ENCODE data around the gene BCAS1. TPM values are rescaled to one million over a fixed set of nuclear protein-coding genes. Genes with fewer than 3 reads are reported as not detected.

The BCAS1 gene
- polyA plus RNA-seq (2012; ENCODE audit: insufficient read depth, insufficient read length, low read depth), result 1.4 TPM

- Histone ChIP-seq H3K27me3 (0 out of 2 replicates have a peak, but pooled peaks cover 6% of the 10 kb centered on the region), H3K4me3 (ENCODE audit: low read depth, low read length) (no peak within 1 kb of the TSS), H3K4me1 (no peaks in the 10 kb centered on the region), H3K36me3 (no peaks in the 10 kb centered on the region), H3K9me3 (no peaks in the 10 kb centered on the region)
- DNase-seq, result no peak
- no peak for TF ChIP-seq CTCF (IDR thresholded peaks at IDR 0.05; ENCODE audit: low read depth, low read length)
These were observed at the start of gene BCAS1 for GRCh38 chr20:54070187-54070987. Gene BCAS1 (minus strand): TSS chr20:54070594. CDS start chr20:54058718, 11,876 bp downstream.

GRCh38 chr20:54119744-54120143 is 49.4 kb upstream of the BCAS1 start:
- Histone ChIP-seq H3K27me3 (peaks cover 20% of the 10 kb centered on the region), H3K9me3 (no peaks in the 10 kb centered on the region; the same call in 1 of the 2 replicates), H3K4me3 (ENCODE audit: low read depth, low read length) (no peak overlapping the region), H3K4me1 (no peaks in the 10 kb centered on the region), H3K36me3 (no peaks in the 10 kb centered on the region)
- TF ChIP-seq CTCF (IDR thresholded peaks at IDR 0.05; ENCODE audit: low read depth, low read length), result no peak
- no peak for DNase-seq

GRCh38 chr20:54118220-54119001 is 48.0 kb upstream of the BCAS1 start:
- Histone ChIP-seq H3K27me3 (peaks cover 23% of the 10 kb centered on the region), H3K36me3 (no peaks in the 10 kb centered on the region), H3K4me1 (no peaks in the 10 kb centered on the region), H3K9me3 (no peaks in the 10 kb centered on the region; the same call in 1 of the 2 replicates), H3K4me3 (ENCODE audit: low read depth, low read length) (no peak overlapping the region)
- no peak for DNase-seq
- TF ChIP-seq CTCF (IDR thresholded peaks at IDR 0.05; ENCODE audit: low read depth, low read length), result no peak

GRCh38 chr20:54116550-54117235 is 46.3 kb upstream of the BCAS1 start:
- no peaks in the 10 kb centered on the region for H3K4me1 ChIP-seq
- no peak for TF ChIP-seq CTCF (IDR thresholded peaks at IDR 0.05; ENCODE audit: low read depth, low read length)
- no peaks in the 10 kb centered on the region for H3K36me3 ChIP-seq
- DNase-seq, result no peak
- no peak overlapping the region for H3K4me3 ChIP-seq (ENCODE audit: low read depth, low read length)
- peaks cover 21% of the 10 kb centered on the region for H3K27me3 ChIP-seq
- H3K9me3 ChIP-seq, result no peaks in the 10 kb centered on the region

GRCh38 chr20:54115172-54115854 is 44.9 kb upstream of the BCAS1 start:
- Histone ChIP-seq H3K9me3 (no peaks in the 10 kb centered on the region), H3K27me3 (peaks cover 28% of the 10 kb centered on the region), H3K4me1 (no peaks in the 10 kb centered on the region), H3K36me3 (no peaks in the 10 kb centered on the region), H3K4me3 (ENCODE audit: low read depth, low read length) (no peak overlapping the region)
- no peak for DNase-seq
- TF ChIP-seq CTCF (IDR thresholded peaks at IDR 0.05; ENCODE audit: low read depth, low read length), result no peak
